Epidermal melanocyte (primary cell): ENCODE measurements around the gene TCHP.

Experiments
- DNase-seq: peaks from one replicate; pipeline ENCODE4 v3.0.0; 2011; ENCODE audit warnings: low spot score; ENCODE audit not compliant: insufficient read length

Gene TCHP

GRCh38 chr12:109932878-109933503 lies 32.9 kb downstream of the TCHP start:
- no peak for DNase-seq

GRCh38 chr12:109934026-109934425 lies 34.0 kb downstream of the TCHP start:
- no peak for DNase-seq

- DNase-seq, result no peak
Measured at GRCh38 chr12:109937371-109937770, 37.3 kb downstream of the TCHP start.

- no peak for DNase-seq
Measured at GRCh38 chr12:109938947-109939346, 38.9 kb downstream of the TCHP start.

GRCh38 chr12:109939504-109939903 lies 39.4 kb downstream of the TCHP start:
- DNase-seq, result no peak

- DNase-seq, result no peak
Measured at GRCh38 chr12:109940339-109940923, 40.4 kb downstream of the TCHP start.

DNA sequence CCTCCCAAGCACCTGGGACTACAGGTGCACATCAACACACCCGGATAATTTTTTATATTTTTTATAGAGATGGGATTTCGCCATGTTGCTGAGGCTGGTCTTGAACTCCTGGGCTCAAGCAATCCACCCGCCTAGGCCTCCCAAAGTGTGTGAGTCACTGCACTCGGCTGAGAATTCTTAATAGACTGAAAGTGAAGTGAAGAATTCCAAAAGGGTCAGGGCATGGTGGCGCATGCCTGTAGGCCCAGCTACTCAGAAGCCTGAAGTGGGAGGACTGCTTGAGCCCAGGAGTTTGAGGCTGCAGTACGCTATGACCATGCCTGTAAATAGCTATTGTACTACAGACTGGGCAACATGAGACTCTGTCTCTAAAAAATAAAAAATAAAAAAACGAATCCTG lies 43.7 kb downstream of the TCHP start:
- no peak for DNase-seq

DNA sequence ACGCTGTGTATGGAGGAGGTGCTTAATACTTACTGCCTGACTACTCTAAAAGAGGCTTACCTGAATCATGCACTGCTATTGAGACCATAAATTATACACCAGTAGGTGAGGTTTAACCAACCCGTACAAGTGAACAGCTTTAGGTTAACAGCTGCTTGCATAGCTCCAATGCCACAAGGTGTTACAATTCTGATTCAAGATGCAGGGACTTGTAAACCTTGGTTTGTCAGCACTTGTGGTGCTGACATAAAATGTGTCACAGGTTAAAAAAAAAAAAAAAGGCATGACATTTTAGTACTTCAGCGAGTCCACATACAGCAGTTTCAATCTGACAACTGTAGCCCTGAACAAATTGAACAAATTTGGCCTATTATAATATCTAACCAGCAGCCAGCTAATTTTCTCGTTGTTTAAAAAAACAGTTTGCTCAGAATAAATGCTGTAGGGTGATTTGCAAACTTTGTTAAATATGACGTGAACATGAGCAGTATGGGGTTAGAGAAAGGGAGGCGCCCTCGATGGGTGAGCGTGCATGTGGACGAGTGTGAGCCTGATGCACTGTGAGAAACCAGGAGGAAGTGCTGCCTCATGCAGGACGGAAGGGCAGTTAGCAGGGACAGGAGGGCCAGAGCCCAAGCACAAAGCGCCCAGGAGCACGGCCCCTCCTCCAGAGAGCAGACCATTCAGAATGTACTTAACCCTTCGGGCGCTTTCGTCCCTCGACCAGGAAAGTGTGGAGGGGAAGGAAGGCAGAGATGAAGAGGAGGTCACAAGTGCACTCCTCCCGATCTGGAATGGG lies 44.7 kb downstream of the TCHP start:
- no peak for DNase-seq

GRCh38 chr12:109946505-109946904 lies 46.4 kb downstream of the TCHP start:
- DNase-seq, result no peak

DNA sequence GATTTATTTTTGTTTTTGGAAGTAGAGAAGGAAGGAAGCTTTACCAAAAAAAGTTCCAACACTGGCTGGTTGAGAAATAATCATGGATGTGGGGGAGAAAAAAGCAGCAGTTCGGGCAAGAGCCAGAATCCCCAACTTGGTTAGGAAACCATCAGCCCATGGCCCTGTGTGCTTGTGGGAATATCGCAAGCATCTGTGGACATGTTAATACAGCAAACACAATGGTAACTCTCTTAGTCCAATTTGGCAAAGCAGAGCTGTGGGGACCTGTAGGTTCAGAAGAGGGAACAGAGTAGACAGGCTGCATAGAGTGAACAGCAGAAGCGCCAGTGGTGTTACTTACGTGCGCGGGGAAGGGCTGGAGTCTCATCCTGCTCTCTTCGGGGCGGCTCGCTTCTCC lies 46.8 kb downstream of the TCHP start:
- no peak for DNase-seq

GRCh38 chr12:109947521-109947920 lies 47.4 kb downstream of the TCHP start:
- DNase-seq, result peak; percentile 71

- DNase-seq, result no peak
Measured at GRCh38 chr12:109948368-109948767, 48.3 kb downstream of the TCHP start.

GRCh38 chr12:109949089-109949488 lies 49.0 kb downstream of the TCHP start:
- peak; percentile 70 for DNase-seq

- no peak for DNase-seq
Measured at GRCh38 chr12:109950625-109951024, 50.6 kb downstream of the TCHP start.

DNA sequence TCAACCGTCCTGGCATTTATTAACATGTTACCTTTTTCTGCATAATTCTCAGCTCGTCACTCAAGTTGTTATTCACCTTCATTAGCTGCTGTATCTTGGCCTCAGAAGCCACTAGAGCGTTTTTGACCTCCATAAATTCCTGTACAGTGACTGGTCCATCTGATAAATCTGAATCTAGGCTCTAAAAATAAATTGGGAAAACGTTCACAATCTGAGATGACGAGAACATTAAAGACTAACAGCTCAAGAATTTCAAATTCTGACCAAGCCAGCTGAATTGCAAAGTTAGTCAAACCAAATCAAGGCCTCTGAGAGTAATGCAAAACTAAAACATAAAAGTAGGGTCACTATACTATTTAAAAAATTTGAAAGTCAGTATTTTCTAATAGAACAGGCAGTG lies 51.1 kb downstream of the TCHP start:
- no peak for DNase-seq

- DNase-seq, result no peak
Measured at GRCh38 chr12:109951751-109952150, 51.7 kb downstream of the TCHP start.

DNA sequence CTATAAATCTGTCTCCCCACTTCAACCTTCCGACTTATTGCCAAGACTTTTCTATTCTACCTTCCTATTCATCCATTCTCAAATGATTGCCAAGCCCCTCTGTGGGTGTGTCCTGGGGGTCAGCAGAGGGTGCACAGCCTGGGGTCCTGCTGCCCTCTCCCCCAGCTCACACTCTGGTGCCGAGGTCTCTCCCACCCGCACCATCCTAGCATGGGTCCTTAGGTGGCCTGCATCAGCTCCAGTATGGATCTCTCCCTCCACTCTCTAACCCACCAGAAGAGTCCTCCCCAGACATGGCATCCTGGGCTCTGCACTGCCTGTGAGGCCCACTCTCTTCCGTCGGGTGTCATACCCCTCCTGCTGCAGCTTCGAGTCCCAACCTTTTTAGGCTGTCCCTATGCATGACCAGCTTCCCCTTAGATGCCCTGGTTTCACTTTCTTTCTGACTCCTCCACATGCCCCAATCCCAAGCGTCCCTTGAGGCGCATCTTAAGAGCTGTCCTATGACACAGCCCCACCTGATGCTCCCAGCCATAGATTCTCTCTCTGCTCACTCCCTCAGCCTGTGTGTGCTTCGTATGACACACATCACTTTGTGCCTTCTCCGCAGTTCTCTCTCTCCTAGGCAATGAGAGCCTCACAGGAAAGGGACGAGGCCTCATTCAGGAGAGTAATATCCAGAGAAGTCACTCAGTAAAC lies 52.2 kb downstream of the TCHP start:
- no peak for DNase-seq

DNA sequence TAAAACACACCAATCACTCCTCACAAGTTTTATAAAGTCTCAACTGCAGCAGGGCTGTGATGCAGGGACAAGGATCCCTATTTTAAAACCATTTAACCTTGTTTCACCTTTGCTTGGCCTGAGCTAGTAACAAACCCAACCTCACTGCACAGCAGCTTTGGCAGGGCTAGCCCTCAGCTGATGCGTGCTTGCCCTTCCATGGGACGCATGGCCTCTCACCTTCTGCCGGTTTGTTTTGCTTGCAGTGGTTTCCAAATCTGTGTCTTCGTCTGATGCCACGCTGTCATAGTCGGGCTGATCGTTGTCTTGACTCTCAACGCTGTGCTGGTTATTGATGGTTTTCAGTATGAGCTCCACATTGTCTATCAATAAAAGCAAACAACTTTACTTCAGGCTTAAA lies 52.8 kb downstream of the TCHP start:
- no peak for DNase-seq

DNA sequence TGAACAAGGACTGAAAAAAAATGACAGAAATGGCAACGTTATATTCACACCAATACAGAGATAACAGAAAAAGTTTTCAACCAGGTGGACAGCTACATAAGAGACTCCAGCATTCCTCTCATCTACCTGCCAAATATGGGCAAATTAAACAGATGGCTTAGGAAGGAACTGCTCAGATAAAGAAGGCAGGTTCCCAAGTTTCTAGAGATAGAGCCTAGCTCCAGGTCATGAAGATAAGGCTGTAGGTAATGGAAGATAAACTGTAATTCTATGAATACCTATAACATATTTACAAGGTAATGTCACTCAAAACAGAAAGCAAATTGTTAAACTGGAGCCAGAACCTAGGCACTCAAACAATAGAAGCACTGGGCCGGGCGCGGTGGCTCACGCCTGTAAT lies 53.6 kb downstream of the TCHP start:
- DNase-seq, result no peak

DNA sequence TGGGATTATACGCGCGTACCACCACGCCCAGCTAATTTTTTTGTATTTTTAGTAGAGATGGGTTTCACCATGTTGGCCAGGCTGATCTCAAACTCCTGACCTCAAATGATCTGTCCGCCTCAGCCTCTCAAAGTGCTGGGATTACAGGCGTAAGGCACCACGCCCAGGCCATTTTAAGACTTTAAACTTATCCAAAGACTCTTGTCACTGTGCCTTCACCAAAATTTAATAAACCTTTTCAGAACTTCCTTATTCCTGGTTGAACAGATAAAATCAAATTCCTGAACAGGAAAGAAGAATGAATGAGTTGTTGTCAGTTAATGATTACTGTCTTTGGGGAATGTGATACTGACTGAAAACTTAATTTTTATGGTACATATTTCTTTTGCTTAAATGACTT lies 58.3 kb downstream of the TCHP start:
- no peak for DNase-seq

DNA sequence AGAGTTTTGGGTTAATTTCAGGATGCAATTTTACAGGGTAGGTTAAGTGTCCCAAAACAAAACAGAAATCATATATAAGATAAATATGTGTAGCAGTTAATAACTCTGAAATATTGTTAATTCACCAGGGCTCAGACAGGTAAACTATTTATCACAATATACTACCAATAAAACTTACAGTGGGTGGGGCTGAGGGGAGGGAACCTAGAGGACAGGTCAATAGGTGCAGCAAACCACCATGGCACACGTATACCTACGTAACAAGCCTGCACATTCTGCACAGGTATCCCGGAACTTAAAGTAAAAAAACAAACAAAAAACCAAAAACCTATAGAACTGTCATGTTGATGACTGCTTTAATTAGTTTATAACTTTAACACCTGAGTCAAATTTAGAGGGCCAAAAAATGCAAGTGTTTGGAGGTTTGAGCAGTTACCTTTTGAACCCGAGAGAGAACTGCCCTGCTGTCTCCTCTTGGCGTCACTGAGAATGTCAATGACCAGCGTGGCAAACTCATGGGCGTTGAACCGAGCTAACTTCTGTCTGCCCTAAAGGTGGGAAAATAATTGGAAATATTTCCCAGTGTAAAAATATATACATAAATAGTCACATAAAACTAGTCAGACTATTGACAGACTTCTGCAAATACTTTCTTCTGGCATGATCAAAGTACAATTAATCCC lies 59.5 kb downstream of the TCHP start:
- no peak for DNase-seq

- no peak for DNase-seq
Measured at GRCh38 chr12:109961201-109961600, 61.1 kb downstream of the TCHP start.
